ENCODE results near the gene LTBR.

The LTBR gene

DNA sequence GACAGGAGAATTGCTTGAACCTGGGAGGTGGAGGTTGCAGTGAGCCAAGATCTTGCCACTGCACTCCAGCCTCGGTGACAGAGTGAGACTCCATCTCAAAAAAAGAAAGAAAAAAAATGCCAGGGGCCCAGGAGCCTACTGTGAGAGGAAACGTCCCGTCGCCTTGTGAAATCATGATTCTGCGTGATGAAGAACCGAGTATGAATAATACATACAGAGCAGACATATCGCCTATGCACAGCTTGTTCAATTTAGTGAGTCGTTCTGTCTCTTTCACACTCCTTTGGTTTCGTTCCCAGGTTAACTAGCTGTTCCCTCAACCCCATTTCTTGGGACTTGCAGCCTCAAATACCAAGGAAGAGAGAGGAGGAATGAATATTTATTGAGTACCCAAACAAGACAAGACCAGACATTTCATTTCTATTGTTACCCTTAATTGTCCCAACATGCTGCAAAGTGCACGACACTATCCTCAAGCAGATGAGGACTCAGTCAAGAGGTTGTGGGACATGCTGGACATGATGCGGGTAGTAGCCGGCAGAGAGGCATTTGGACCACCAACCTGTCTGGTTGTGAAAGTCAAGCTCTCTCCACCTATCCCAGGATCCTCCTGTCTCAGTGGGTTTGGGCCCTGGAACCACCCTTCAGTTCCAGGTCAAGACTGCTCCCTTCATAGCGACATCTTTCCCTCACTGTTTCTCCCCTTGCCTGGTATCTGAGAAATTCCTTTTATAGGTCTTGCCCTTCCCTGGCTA lies 52.2 kb downstream of the LTBR start:
- no peak overlapping the region for H3K4me2 ChIP-seq
- no peaks in the 10 kb centered on the region for H4K20me1 ChIP-seq
- no peak overlapping the region for H3K9ac ChIP-seq
- H3K9me3 ChIP-seq: no peaks in the 10 kb centered on the region
- H3K4me1 ChIP-seq: peaks cover 52% of the 10 kb centered on the region
- H3K27ac ChIP-seq: no peak overlapping the region
- no peak overlapping the region for H3K4me3 ChIP-seq
- H3K36me3 ChIP-seq: no peaks in the 10 kb centered on the region
- no peaks in the 10 kb centered on the region for H3K27me3 ChIP-seq
- no peak for TF ChIP-seq Cebpa-rat (IDR thresholded peaks at IDR 0.05)

DNA sequence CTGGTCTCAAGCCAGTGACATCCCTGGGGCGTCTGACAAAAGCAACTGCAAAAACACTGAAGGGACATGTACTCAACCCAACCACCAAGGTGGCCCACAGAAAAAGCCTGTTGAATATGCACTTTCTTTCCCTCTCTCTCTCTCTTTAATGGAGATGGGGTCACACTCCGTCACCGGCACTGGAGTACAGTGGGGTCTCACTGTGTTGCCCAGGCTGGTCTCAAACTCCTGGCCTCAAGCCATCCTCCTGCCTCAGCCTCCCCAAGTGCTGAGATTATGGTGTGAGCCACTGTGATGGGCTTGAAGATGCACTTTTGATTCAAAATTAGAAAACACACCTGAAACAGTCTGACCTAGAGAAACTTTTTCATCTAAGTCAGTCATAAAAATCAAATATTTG lies 53.6 kb downstream of the LTBR start:
- no peak overlapping the region for H3K4me2 ChIP-seq
- no peak overlapping the region for H3K4me3 ChIP-seq
- no peak overlapping the region for H3K27ac ChIP-seq
- no peaks in the 10 kb centered on the region for H3K9me3 ChIP-seq
- H4K20me1 ChIP-seq: no peaks in the 10 kb centered on the region
- no peak overlapping the region for H3K9ac ChIP-seq
- H3K4me1 ChIP-seq: peaks cover 52% of the 10 kb centered on the region
- no peaks in the 10 kb centered on the region for H3K36me3 ChIP-seq
- no peaks in the 10 kb centered on the region for H3K27me3 ChIP-seq
- no peak for TF ChIP-seq Cebpa-rat (IDR thresholded peaks at IDR 0.05)

DNA sequence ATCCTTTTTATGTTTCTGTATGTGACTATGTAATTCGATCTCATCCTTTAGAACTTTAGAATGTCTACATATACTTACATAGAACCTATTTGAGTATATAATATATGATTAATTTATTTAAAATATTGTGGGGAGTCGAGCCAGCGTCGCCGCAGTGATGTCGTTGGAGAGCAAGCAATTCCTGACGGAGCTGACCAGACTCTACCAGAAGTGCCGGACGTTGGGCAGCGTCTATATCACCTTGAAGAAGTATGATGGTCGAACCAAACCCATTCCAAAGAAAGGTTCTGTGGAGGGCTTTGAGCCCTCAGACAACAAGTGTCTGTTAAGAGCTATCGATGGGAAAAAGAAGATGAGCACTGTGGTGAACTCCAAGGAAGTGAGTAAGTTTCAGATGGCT lies 54.4 kb downstream of the LTBR start:
- TF ChIP-seq Cebpa-rat (IDR thresholded peaks at IDR 0.05): no peak
- no peak overlapping the region for H3K27ac ChIP-seq
- no peak overlapping the region for H3K9ac ChIP-seq
- no peak overlapping the region for H3K4me2 ChIP-seq
- H4K20me1 ChIP-seq: no peaks in the 10 kb centered on the region
- no peaks in the 10 kb centered on the region for H3K9me3 ChIP-seq
- peaks cover 52% of the 10 kb centered on the region for H3K4me1 ChIP-seq
- H3K36me3 ChIP-seq: no peaks in the 10 kb centered on the region
- no peaks in the 10 kb centered on the region for H3K27me3 ChIP-seq
- no peak overlapping the region for H3K4me3 ChIP-seq

DNA sequence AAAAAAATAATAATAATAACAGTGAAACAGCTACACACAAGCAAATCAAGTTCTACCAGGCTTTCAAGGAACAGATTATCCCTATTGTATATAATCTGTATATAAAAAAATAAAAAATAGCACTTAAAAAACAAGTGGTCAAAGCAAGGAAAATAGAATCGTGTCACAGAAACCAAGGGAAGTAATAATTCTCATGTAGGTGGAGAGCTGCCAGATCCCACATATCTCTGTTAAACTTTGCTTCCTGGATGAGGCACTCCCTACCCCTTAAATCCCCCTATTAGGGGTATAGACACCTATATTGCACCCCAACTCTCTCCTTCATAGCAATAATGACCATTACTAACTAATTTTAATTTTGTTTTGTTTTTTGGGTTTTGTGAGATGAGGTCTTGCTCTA lies 56.4 kb downstream of the LTBR start:
- H3K4me2 ChIP-seq: no peak overlapping the region

More for the DNA sequence above, 56.4 kb downstream of the LTBR start:
- H3K27me3 ChIP-seq: no peaks in the 10 kb centered on the region
- H3K9ac ChIP-seq: no peak overlapping the region
- H4K20me1 ChIP-seq: no peaks in the 10 kb centered on the region
- no peak overlapping the region for H3K27ac ChIP-seq
- H3K9me3 ChIP-seq: no peaks in the 10 kb centered on the region
- peaks cover 55% of the 10 kb centered on the region for H3K4me1 ChIP-seq
- H3K4me3 ChIP-seq: no peak overlapping the region
- no peak for TF ChIP-seq Cebpa-rat (IDR thresholded peaks at IDR 0.05)
- no peaks in the 10 kb centered on the region for H3K36me3 ChIP-seq

Measured in BLaER1 (cell line).